GM12878 (cell line): ENCODE measurements around the gene ADAT3. TPM values are rescaled to one million over a fixed set of nuclear protein-coding genes. Genes with fewer than 3 reads are reported as not detected.
"Not testable (repeated sequence)": the region's sequence is repeated elsewhere in the genome, so short reads cannot be mapped to it uniquely, and the experiment has no call there.

Experiments used
- ATAC-seq: fragments of 200-7000 bp; cut with Tn5 transposase; 3 replicates; pipeline ENCODE4 v1.9.1; 2020; ENCODE audit warnings: mild to moderate bottlenecking, moderate library complexity
- BruUV-seq: library from RNA; stranded (reverse); fragments of 400-500 nt; replicated peaks from 2 replicates; lab custom pipeline; 2021; lab: Mats Ljungman, UMichigan
- CTCF ChIA-PET: fragments of 300-600 bp; sonication (Branson Sonifier 250); formaldehyde crosslinking; extraction: SDS; loops from one replicate; lab custom pipeline; 2021; ENCODE audit warnings: inconsistent platforms; lab: Yijun Ruan, JAX
- POLR2A ChIA-PET: fragments of 350-600 bp; formaldehyde crosslinking; extraction: SDS; loops from one replicate; lab custom pipeline; 2021; ENCODE audit warnings: inconsistent platforms; lab: Charles Lee
- RAD21 ChIA-PET: fragments of 300-600 bp; sonication (Branson Sonifier 250); formaldehyde crosslinking; loops from one replicate; lab custom pipeline; 2023; ENCODE audit warnings: antibody characterized with exemption; ENCODE audit not compliant: unreplicated experiment; lab: Charles Lee
- SMC1A ChIA-PET: fragments of 300-600 bp; sonication (Branson Sonifier 250); formaldehyde crosslinking; loops from one replicate; lab custom pipeline; 2023; ENCODE audit not compliant: unreplicated experiment, uncharacterized antibody; lab: Charles Lee
- DNase-seq: peaks from one replicate; pipeline ENCODE4 v3.0.0-alpha.2; 2011; ENCODE audit warnings: low read depth, low spot score
- FAIRE-seq: peaks from 3 replicates; lab custom pipeline; 2011; peaks lifted over from hg19 to GRCh38; lab: Jason Lieb, UNC
- H2AFZ ChIP-seq: 2 replicates; pipeline ENCODE4 v1.6.0; 2011; ENCODE audit warnings: low read depth, low read length, control low read depth; ENCODE audit not compliant: control insufficient read depth
- H3K27ac ChIP-seq: 2 replicates; pipeline ENCODE4 v1.5.1; 2011; ENCODE audit warnings: control low read depth; ENCODE audit not compliant: control insufficient read depth, insufficient read depth
- H3K27me3 ChIP-seq, 2 experiments: replicated peaks in 1 of 2; 2 replicates each; pipeline versions ENCODE4 v1.6.0 to v1.6.1; 2011; ENCODE audit warnings: low read length in 1 of 2; ENCODE audit not compliant: control insufficient read depth in 2 of 2, insufficient read depth in 2 of 2
- H3K36me3 ChIP-seq, 2 experiments: 2 replicates each; pipeline ENCODE4 v1.5.1; 2011; ENCODE audit warnings: low read length in 1 of 2; ENCODE audit not compliant: control insufficient read depth in 2 of 2, insufficient read depth in 2 of 2
- H3K4me1 ChIP-seq: 2 replicates; pipeline ENCODE4 v1.6.1; 2011; ENCODE audit warnings: mild to moderate bottlenecking, low read length, moderate library complexity, mixed read lengths; ENCODE audit not compliant: control insufficient read depth, insufficient read depth
- H3K4me2 ChIP-seq: 2 replicates; pipeline ENCODE4 v1.6.0; 2011; ENCODE audit warnings: control low read depth; ENCODE audit not compliant: control insufficient read depth, insufficient read depth
- H3K4me3 ChIP-seq: fragments of 200-600 bp; sonication (generic); 2 replicates; pipeline ENCODE4 v1.5.1; 2016
- H3K79me2 ChIP-seq: 2 replicates; pipeline ENCODE4 v1.6.0; 2011; ENCODE audit warnings: low read length; ENCODE audit not compliant: control insufficient read depth, insufficient read depth
- H3K9ac ChIP-seq: 2 replicates; pipeline ENCODE4 v1.8.0; 2011; ENCODE audit warnings: low read length, control low read depth, mixed read lengths; ENCODE audit not compliant: control insufficient read depth, insufficient read depth
- H3K9me3 ChIP-seq: replicated peaks from 3 replicates; pipeline ENCODE4 v1.5.1; 2011; ENCODE audit warnings: mild to moderate bottlenecking, low read length; ENCODE audit not compliant: control insufficient read depth, insufficient read depth
- H4K20me1 ChIP-seq: 2 replicates; pipeline ENCODE4 v1.6.0; 2011; ENCODE audit not compliant: control insufficient read depth, insufficient read depth
- CEBPZ ChIP-seq: fragments of 150-350 bp; IDR thresholded peaks from 2 replicates; pipeline ENCODE4 v1.6.1; 2016; ENCODE audit warnings: low read depth, low read length
- CTCF ChIP-seq, 3 experiments: IDR thresholded peaks in 2 of 3; conservative IDR thresholded peaks in 1 of 3; 2 replicates each; pipeline ENCODE4 v1.5.1; 2011; ENCODE audit warnings: low read depth in 3 of 3, low read length in 3 of 3, mild to moderate bottlenecking in 3 of 3, control low read depth in 2 of 3, moderate library complexity in 2 of 3, inconsistent platforms in 1 of 3, mixed read lengths in 1 of 3; ENCODE audit not compliant: control insufficient read depth in 2 of 3, insufficient read depth in 1 of 3; ENCODE audit errors: extremely low read depth in 1 of 3
- STAT1 ChIP-seq: fragments of 450-650 bp; conservative IDR thresholded peaks from 2 replicates; pipeline ENCODE4 v1.6.1; 2014; ENCODE audit warnings: antibody characterized with exemption, mild to moderate bottlenecking
- WGBS: methylation state at CpG from one replicate; pipeline ENCODE4 v1.1.6; 2016; ENCODE audit warnings: low lambda C conversion rate; ENCODE audit not compliant: insufficient replicate concordance, insufficient coverage; ENCODE audit errors: missing lambda C conversion rate; 5-methylcytosine and 5-hydroxymethylcytosine counted together
- in situ Hi-C: fragments of 300-500 bp; cut with MboI; formaldehyde crosslinking; loops from 9 replicates; pipeline ENCODE4 v1.14.3; 2018; ENCODE audit warnings: mixed read lengths
- intact Hi-C: fragments of 100-400 bp; cut with micrococcal nuclease; formaldehyde crosslinking; loops from one replicate; pipeline ENCODE4 v1.14.2; 2022; ENCODE audit not compliant: unreplicated experiment
- polyA plus RNA-seq, 11 experiments: library from polyadenylated mRNA; depleted of rRNA in 4 of 11; unstranded in 6 of 11; stranded (reverse) in 5 of 11; fragments of >200 nt; fragmentation: Nextera tagmentation in 4 of 11; fragmentation: Illumina TruSeq in 1 of 11; extraction: Ambion mirVana in 4 of 11; extraction: Trizol in 1 of 11; gene quantifications; 1 replicate in 1 of 11; 2 replicates in 10 of 11; pipeline versions ENCODE4 v1.2.1 to v1.2.3, GENCODE V29; 2011 to 2016; ENCODE audit warnings: inconsistent platforms in 2 of 11, missing spikeins in 2 of 11, low read depth in 1 of 11
- total RNA-seq, 4 experiments: library from RNA; depleted of rRNA in 3 of 4; stranded (reverse); fragments of >200 nt in 3 of 4; fragmentation: Illumina TruSeq in 1 of 4; extraction: Trizol in 1 of 4; gene quantifications; 2 replicates each; pipeline versions ENCODE4 v1.2.1 to v1.2.3, GENCODE V29; 2013 to 2021

Gene ADAT3
- total and polyA plus RNA-seq, 10 of the 15 experiments (the other 5 are each of a cell fraction or from before 2014, with no cell fraction given) = 0.27 to 11.8 (median 7.7) TPM; not detected in 3

GRCh38 chr19:1875646-1876495 is 29.3 kb upstream of the ADAT3 start (continued):
- TF ChIP-seq CEBPZ = no peak
- TF ChIP-seq STAT1 = peak; percentile 57; the same call in 1 of the 2 replicates
- TF ChIP-seq, all 136 proteins: peak for 61

- peak; percentile 14 for ATAC-seq
- peaks cover 39% of the 10 kb centered on the region for H3K79me2 ChIP-seq
- ChIA-PET POLR2A (interaction anchor here (0.6 to 2.4 kb wide), 9 partner anchors 9 to 176 kb away, joined by 3 to 15 read pairs (median 4); partner anchors contain the start of gene ABHD17A), RAD21 (interaction anchor here (0.6 to 1.7 kb wide), 5 partner anchors 9 to 27 kb away, joined by 3 to 8 read pairs (median 4); partner anchors contain the start of gene ABHD17A), CTCF (interaction anchor here (0.8 to 3.2 kb wide), 6 partner anchors 11 to 28 kb away, joined by 3 to 19 read pairs (median 6); partner anchors contain the start of gene REXO1), SMC1A (interaction anchor here (0.5 to 1.2 kb wide), 3 partner anchors 18 to 294 kb away, joined by 3 read pairs; no protein-coding TSS in a partner anchor)
- 0 out of 6 replicates have a peak, but pooled peaks of 1 of the 3 experiments have one; percentile 5 for TF ChIP-seq CTCF (IDR thresholded peaks at IDR 0.05 in 2 of 3, conservative IDR thresholded peaks at IDR 0.05 in 1 of 3; ENCODE audit: control insufficient read depth in 2 of 3, extremely low read depth in 1 of 3, insufficient read depth in 1 of 3, low read depth in 3 of 3, low read length in 3 of 3)
- H3K27ac ChIP-seq = peak overlapping the region; percentile 93
- in situ Hi-C loops, intact Hi-C loops, H3K36me3 ChIP-seq, BruUV-seq, H4K20me1 ChIP-seq, FAIRE-seq, H3K9me3 ChIP-seq, DNase-seq, H3K4me1 ChIP-seq, H3K27me3 ChIP-seq: not testable (repeated sequence)
- H2AFZ ChIP-seq = peak overlapping the region; percentile 53
- peak overlapping the region; percentile 52; the same call in 1 of the 2 replicates for H3K9ac ChIP-seq
- peak overlapping the region; percentile 60; the same call in 1 of the 2 replicates for H3K4me3 ChIP-seq
- 48% methylated on average over 29 of the region's 53 CpGs for WGBS
- H3K4me2 ChIP-seq = peak overlapping the region; percentile 64
Measured at GRCh38 chr19:1876496-1877279, 28.5 kb upstream of the ADAT3 start.

- ATAC-seq, H3K4me1 ChIP-seq, RAD21 ChIA-PET, H3K36me3 ChIP-seq, FAIRE-seq, H3K27ac ChIP-seq, DNase-seq, H3K4me3 ChIP-seq, H4K20me1 ChIP-seq, H3K27me3 ChIP-seq, intact Hi-C loops, H3K4me2 ChIP-seq, H2AFZ ChIP-seq, SMC1A ChIA-PET, H3K9ac ChIP-seq, BruUV-seq, H3K9me3 ChIP-seq, in situ Hi-C loops: not testable (repeated sequence)
- peaks cover 43% of the 10 kb centered on the region for H3K79me2 ChIP-seq
- ChIA-PET CTCF (interaction anchor here (1.7 to 3.2 kb wide), 2 partner anchors 13 to 20 kb away, joined by 10 to 19 read pairs; no protein-coding TSS in a partner anchor), POLR2A (interaction anchor here (1.6 to 2.4 kb wide), 4 partner anchors 8 to 27 kb away, joined by 9 to 15 read pairs (median 10); partner anchors contain the start of gene ABHD17A)
- 96% methylated on average over 17 of the region's 47 CpGs for WGBS
Measured at GRCh38 chr19:1877280-1877660, 27.9 kb upstream of the ADAT3 start.
